Stimulated activated CD8-positive, alpha-beta memory T cell treated with anti-CD3 and anti-CD28 coated beads, Interleukin-2, amount 100 ng/mL, for 48 hours (primary cell): Measurements from ENCODE around the gene HS6ST1.

Experiments used
- DNase-seq, 2 donors: peaks; one replicate each; pipeline ENCODE4 v3.0.0-alpha.2; 2020; ENCODE audit warnings: low read depth in 2 of 2

The HS6ST1 gene, protein sequence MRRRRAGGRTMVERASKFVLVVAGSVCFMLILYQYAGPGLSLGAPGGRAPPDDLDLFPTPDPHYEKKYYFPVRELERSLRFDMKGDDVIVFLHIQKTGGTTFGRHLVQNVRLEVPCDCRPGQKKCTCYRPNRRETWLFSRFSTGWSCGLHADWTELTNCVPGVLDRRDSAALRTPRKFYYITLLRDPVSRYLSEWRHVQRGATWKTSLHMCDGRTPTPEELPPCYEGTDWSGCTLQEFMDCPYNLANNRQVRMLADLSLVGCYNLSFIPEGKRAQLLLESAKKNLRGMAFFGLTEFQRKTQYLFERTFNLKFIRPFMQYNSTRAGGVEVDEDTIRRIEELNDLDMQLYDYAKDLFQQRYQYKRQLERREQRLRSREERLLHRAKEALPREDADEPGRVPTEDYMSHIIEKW

DNA sequence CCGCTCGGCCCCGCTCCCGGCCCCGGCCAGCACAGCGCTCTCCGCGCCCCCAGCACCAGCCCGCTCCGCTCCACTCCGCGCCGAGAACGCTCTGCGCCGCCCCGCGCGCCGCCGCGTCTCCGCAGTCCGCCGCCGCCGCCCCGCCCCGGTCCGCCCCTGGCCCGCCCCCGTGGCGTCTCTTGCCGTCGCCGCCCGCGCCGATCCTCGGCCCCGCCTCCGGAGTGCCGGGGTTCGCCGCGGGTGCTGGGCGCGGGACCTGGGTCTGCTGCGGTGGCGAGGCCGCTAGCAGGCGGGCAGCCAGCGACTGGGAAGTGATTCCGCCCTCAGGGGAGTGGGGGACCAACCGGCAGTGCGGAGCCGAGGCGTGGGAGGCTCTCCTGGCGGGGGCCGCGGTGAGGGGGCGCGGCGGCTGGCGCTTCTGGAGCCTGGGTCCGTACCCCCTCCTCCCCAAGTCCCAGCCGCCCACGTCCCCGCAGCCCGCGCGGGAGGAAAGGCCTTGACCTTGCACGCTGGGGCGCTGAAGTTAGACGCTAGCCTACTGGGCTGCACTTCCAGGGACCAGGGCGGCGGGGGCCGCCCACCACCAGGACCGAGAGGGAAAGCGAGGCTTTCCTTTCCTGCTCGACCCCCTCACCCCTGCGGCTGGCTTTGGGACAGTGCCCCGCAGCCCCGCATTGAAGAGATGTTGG, at the start of gene HS6ST1:
Gene HS6ST1, minus strand, starts transcription at position 93 of the 689 bp plus-strand sequence. CDS start 305 bp downstream, outside the sequence.
- peak; percentile 83 to 86 for DNase-seq

DNA sequence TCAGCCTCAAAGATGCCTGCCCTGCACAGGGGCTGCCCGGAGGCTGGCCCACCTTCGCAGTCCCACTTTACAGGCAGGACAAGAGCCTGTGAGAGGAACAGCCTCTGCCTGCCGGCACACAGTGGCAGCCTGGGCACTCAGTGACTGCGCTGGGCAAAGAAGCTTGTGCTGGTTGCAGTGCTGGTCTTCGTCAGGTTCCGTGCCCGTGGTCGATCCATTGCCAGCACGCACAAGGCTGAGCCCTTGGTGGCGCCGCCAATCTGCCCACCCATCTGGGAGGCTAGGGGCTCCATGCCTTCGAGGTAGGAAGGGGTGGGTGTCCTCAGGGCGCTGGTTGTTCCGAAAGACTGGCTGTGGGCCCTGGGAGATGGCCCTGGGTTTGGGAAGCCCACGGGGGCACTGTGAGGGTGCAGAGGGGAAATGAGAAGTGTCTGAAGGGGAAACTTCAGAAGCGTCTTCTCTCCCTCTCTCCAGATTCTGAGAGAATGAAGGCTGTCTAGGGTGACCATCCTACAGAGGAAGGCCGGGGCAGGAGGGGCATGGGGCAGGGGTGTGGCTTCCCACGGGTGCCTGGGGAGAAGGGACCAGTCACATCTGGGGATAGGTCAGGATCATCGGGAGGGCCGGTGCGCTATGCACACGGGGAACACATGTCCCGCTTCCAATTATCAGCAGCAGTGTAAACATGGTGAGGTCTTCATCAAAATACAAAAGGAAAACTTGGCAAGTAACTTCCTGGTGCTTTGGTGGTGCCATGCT, 49.1 kb upstream of the HS6ST1 start:
- DNase-seq: no peak

DNA sequence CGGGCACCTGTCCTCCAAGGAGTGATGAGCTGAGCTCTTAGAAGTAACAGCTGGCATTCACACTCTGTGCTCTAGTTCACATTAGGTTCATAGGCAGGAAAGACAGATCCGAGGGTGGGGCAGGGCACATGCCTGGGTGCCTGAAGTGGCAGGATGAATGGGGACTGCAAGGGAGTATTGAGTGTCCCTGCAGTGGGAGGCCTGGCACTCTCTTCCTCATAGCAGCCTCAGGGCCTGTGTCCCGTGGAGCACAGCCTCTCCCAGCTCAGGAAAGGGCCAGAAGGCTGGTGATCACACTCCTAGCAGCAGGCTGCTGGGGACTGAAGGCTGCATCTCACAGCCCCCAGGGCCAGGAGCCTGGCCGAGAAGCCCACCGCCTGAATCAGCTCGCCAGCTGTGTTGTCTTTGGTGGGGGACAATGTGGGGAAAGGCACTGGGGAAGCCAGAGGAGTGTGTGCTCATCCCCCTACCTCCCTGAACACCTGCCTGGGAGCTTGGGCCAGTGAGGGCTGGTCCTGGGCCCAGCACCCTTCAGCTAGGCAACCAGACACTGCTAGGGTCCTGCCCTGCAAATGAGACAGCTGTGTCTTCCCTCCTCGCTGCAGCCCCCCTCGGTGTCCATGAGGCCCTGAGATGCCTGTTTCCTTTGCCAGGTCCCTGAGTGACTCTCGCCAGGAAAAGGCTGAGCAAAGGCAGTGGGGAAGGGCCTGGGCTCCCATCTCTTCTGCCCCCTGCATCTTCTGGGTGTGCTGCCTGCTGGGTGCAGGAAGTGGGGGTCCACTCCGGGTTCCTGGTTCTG, 48.2 kb upstream of the HS6ST1 start:
- no peak for DNase-seq

DNA sequence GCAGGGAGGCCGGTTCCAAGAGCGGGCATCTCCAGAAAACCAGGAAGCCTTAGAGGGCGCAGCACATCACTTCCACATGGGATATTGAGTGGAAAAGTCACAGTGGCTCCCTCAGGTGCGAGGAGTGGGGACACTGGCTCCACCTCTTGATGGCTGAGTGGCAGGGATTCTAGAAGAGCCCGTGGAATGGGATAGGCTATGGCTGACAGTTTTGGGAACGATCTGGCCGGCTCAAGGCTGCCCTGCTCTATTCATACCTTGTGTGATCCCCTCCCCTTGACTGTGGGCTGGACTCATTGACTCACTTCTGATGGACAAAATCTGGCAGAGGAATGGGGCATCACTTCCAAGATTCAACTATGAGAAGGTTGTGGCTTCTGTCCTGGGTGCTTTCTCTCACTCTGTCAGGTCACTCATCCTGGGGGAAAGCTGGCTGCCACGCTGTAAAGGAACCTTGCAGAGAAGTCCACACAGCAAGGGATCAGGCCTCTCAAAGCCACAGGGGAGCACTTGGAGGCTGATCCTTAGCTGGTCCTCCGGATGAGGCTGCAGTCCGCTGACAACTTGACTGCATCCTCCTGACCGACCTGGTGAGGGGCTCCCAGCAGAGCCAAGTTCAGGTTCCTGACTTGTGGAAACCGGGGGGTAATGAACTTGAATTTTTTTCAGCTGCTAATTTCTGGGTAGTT, 46.7 kb upstream of the HS6ST1 start:
- no peak for DNase-seq

DNA sequence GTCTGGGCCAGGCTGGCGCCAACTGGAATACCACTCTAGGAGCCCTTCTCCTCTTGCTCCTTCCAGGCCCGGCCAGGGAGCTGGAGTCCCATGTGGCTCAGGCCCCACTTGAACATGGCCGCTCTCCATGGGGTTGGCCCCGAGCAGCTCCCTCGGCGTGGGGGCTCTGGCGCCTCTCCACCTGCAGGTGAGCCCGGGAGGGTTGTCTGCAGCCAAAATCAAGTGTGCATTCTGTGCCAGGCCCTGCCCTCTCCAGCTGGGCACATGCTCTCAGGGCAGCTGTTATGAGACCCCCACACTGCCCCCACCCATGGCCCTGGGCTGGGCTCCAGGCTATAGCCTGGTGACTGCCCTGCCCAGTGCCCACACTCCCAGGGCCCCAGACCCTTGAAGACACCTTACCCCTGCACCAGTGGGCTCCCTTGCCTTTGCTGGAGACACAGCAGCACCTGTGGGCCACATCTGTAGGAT, 45.8 kb upstream of the HS6ST1 start:
- DNase-seq: no peak

DNA sequence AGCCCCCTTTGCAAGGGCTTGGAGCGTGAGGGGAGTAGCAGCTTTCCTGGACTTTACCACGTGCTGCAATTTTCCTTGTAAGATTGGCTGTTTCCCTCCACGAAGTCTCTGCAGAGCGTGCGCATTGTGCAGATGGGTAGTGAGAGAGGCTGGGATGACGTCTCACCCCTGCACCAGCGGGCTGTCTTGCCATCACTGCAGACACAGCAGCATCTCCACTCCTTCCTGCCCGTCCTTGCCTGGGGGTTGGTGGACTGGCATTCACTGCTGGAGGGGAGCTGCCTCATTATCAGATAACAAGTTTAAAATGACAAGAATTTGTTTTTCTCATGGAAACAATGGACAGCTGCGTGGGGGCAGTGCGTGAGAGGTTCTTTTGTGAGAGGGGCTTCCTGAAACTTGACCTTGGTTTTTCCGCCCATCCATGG, 45.3 kb upstream of the HS6ST1 start:
- no peak for DNase-seq

DNA sequence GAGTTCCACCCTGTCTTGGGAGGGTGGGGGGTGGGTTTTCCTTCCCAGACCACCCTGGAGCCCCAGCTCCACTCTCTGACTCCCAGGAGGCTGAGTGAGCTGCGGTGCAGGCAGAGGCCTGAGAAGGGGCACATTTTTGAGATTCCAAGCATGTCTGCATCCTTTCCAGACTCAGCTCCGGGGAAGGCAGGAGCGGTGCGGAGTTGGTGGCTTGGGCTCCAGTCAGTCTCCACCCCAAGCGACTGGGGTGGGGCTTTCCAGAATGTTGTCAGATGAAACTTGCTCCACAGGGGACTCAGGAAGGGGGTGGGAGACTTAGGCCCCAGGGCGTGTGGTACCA, 44.2 kb upstream of the HS6ST1 start:
- no peak for DNase-seq

DNA sequence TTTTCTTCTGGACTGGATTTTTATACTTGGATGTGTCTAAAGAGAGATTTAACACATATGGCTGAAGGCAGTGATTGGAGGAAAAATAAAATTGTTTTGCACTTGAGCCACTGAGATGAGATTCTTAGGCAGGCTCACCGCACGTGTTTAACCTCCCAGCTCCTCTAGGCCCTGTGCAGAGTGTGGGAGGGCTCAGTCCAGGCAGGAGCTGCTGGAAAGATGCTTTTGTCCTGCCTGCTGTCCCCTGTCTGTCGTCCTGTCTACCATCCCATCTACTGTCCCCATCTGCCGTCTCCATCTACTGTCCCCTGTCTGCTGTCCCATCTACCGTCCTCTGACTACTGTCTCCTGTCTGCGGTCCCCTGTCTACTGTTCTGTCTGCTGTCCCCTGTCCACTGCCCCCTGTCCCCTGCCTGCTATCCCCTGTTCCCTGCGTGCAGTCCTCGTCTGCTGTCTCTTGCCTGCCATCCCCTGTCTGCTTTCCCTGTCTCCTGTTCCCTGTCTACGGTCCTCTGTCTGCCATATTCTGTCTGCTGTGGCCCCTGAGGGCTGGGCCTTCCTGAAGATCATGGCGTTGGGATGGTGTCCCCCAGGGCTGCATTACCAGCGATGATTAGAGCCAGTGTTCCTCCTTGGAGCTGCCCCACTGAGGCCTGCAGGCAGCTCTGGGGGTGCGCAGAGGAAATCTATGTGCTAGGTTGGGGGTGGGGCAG, 43.7 kb upstream of the HS6ST1 start:
- DNase-seq: no peak

DNA sequence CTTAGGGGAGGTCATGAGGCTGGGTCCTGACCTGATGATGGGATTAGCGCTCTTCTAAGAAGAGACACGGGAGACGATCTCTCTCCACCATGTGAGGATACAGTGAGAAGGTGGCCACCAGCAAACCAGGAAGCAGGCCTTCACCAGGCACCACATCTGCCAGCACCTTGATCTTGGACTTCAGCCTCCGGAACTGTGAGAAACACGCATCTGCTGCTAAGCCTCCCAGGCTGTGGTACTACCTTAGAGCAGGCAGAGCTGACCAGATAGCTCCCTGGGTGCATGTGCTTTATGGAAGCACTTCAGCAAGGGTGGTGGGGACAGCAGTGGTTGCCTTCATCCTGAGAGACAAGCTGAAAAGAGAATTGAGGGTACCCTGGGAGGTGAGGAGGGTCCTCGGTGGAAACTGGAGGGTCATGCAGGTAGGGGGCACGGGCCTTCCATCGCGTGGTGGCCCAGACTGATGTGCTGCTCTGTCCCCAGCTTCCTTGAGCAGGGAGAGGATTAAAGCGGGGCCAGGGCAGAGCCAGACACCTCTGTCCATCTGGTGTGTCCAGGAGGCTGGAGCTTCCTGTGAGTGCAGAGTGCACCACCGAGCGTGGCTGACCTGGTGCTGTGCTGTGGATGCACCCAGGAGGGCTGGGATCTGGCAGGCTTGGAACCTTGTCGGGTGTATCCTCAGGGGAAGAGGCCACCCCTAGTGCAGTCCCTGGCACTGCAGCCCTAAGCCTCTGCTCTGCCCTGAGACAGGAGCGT, 42.9 kb upstream of the HS6ST1 start:
- no peak for DNase-seq

DNA sequence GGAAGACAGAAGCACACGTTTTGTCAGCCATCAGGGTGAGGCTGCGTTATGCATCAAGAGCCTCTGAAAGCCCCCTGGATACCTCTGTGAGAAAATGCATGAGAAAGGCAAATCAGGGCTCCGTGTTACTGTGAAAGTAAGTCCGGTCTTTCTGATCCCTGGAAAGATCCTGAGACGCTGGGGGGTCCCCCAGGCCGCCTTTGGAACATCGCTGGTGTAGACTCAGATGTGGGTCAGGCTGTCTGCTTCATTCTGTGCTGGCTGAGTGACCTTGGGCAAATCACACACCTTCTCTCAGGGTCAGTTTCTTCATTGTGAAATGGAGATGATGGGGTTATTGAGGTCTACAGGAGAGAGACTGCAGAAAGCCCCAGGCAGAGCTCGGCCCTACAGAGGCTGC, 42.0 kb upstream of the HS6ST1 start:
- DNase-seq: no peak

DNA sequence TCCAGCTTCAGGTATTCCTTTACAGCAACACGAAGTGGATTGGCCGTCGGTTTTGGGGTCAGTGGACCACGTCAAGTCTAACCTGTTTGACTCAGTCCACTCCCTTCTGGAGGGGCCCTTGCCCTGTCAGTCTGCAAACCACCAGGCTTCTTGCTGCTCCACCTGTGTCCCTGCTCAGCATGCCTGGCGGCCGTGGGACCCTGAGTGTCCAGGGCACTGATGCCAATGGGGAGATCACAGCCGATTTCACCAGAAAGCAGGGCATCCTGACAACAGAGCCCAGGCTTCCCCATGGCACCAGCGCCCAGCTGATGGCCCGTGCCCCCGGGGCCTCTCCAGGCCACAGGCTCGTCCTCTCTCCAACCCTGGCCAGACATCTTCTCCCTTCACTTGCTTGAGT, 41.2 kb upstream of the HS6ST1 start:
- no peak for DNase-seq

DNA sequence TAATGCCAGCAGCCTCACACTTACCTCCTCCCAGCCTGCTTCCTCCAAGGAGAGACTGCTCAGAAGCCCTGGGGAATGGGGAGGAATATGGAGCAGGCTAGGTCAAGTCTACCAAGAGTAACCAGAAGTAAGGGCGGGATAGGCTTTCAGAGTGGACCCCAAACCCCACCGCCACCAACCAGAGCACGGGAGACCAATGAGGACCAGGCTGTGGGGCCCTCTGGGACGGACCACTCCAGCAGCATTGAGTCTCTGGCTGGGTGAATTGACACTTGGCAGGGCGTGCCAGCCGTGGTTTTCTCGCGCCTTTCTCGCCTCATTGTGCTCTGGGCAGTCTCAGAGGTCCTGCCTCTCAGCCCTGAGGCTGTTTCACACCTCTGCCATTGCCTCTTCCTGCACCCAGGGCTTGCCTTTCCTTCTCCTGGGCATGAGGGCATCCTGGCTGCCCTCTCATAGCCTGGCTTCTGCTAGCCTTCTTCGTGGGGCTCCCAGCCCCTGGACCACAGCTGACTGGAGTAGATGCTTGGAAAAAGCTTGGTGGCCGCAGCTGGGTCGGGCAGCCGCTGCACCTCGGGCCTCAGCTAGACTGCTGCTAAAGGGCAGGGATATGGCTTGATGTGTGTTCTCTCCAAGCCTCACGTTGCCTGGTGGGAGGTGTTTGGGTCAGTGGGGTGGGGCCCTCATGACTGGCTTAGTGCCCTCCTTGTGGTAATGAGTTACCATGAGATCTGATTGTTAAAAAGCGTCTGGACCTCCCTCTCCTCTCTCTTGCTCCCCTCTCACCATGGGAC, 40.5 kb upstream of the HS6ST1 start:
- DNase-seq: no peak

DNA sequence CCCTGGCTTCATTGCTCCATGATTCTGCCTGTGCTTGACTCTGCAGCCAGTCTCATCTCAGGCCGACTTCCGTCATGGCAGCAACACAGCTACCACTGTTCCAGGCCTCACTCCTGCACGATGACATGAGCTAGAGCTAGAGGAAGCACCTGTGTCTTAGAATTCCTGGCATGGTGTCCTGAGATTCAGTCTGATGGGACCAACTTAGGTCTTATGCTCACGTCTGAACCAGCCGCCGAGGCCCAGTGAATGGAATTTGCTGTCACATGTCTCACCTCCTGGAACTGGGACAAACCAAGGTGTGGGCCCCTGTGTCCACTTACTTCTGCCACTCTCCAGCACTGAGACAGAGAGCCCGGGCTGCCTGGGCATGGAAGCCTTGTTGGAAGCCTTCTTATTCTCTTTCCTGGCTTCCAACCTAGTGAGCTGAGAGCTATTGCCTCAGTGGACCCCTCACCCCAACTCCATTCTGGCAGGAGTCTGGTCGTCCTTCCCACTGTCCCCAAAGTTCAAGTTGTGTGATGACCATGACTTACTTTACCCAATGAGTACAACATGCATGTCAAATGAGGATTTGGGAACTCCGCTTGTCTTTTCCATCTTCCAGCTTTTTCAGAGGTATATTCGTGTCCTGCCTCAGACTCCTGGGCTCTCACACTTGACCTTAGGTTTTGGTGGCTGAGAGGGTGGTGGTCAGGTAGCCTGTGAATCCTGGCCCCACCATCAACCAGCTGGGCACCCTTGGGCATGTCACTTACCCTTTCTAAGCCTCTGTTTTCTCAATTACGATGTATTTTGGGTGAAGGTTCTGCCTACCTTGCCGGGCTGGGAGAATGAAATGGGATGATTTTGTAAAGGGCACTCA, 39.1 kb upstream of the HS6ST1 start:
- DNase-seq: no peak

DNA sequence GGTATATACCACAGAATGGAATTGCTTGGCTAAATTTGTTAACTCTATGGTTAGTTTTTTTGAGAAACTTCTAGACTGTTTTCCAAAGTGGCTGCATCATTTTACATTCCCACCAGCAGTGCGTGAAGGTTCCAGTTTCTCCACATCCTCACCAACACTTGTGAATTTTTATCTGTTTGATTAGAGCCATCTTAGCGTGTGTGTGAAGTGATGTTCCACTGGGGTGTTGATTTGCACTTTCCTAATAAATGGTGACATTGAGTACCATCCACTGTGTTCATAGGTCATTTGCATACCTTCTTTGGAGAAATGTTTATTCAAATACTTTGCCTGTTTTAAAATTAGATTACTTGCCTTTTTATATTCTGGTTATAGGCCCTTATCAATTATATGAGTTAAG, 37.5 kb upstream of the HS6ST1 start:
- DNase-seq: no peak

DNA sequence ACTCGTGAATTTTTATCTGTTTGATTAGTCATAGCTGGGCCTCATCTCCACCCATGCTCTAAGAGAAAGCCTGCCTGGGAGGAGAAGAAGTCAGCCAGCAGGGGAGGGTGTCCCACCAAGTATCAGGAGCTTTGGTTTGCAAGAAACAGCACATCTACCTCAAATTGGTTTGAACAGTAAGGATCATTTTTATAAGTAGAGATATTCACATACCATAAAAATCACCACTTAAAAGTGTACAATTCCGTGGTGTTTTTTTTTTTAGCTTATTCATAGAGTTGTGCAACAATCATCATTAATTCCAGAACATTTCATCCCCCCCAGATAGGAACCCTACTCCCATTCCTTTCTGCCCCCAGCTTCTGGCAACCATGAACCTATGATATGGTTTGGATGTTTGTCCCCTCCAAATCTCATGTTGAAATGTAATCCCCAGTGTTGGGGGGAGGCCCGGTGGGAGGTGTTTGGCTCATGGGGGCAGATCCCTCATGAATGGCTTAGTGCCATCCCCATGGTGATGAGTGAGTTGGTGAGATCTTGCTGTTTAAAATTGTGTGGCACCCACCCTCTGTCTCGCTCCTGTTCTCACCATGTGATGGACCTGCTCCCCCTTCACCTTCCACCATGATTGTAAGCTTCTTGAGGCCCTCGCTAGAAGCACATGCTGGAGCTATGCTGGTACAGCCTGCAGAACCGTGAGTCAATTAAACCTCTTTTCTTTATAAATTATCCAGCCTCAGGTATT, 36.2 kb upstream of the HS6ST1 start:
- no peak for DNase-seq

DNA sequence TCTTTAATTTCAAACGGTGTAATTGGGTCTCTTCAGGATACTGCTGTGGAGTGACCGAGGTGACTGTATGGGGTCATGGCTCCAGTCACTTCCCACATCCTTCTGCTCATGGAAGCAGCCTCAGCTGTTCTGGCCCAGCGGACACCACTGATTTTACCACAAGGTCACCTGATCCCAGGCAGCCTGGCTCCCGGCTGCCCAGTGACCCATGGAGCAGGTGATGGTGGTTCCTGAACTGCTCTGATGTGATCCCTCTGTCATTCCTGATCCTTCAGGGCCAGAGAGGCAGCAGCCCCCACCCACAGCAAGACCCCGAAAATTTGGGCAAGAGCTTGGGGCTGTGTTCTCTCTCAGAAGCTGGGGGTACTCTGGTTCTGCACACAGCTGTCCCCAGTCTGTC, 35.5 kb upstream of the HS6ST1 start:
- no peak for DNase-seq

DNA sequence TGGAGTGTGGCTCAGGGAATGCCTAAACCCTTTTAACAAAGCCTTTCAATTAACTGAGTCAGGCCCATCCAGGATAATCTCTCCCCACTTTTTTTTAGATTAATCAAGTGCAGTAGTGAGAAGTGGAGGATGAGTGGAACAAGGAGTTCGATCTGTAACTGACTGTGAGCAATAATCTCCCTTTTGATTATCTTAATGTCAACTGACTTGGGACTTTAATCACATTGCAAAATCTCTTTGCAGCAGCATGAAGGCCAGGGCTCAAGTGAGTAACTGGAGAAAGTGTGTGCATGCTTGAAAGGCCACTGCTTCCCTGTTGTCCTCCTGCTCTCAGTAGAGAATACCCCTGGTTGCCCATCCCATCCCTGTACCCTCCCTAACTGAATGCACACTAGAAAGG, 32.1 kb upstream of the HS6ST1 start:
- no peak for DNase-seq
